ENCODE measurements around the gene MAPK14. TPM values are rescaled to one million over a fixed set of nuclear protein-coding genes. Genes with fewer than 3 reads are reported as not detected.

The MAPK14 gene
- total and polyA plus RNA-seq, 2 donors from 2014 or later: 19.9 to 56.6 TPM

DNA sequence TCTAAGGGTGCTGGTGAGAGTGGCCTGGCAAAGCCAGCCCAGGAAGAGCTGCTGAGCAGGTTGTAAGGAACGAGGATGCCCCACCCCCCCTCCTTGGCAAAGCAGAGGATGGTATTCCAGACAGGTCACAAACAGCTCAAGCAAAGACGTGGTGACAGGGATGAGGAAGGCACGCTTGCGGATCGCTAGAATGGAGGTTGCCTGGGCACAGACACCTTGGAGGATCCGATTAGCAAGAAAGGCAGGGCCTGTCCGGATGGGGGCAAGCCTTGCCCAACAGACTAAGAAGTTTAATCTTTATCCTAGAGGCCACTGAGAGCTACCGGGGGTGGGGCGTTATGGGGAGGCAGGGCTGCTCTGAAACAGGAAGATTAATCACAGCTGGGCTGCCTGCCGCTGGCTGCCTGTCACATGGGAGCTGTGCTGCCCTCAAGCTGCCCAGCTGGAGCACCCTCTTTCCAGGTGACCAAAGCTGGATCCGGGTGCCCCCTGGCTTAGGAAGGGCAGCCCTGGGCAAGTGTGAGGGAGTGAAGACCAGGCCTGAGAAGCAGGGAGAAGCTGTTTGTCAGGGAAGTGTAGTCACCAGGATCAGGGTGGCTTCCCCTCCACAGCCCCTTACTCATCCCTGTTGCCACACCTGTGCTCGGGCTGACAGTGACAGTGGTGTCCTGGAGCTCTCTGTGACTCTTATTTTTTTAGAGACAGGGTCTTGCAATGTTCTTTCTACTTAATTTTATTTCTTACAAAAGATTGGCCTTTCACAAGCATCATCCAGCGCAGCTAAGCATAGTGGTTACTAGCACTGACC is 93.6 kb downstream of the MAPK14 start:
- Histone ChIP-seq H3K9ac (ENCODE audit: low read length in 3 of 3) (no peak overlapping the region), H3K27me3 (ENCODE audit: control insufficient read depth, insufficient read depth, low read length) (no peaks in the 10 kb centered on the region), H3K4me1 (ENCODE audit: control insufficient read depth in 2 of 3, insufficient read depth in 2 of 3, low read depth in 1 of 3, low read length in 3 of 3) (peaks cover 0 to 8% (median 3%) of the 10 kb centered on the region in 3 donors), H3K9me3 (ENCODE audit: control insufficient read depth in 2 of 3, insufficient read depth in 1 of 3, low read length in 3 of 3) (no peaks in the 10 kb centered on the region), H3K27ac (ENCODE audit: low read depth in 2 of 2, low read length in 2 of 2) (peak overlapping the region in 1 of 2 donors; percentile 66), H3K36me3 (ENCODE audit: control insufficient read depth in 2 of 3, insufficient read depth in 3 of 3, low read length in 3 of 3) (no peaks in the 10 kb centered on the region), H3K4me3 (ENCODE audit: low read length in 3 of 3) (no peak overlapping the region)
- intact Hi-C loops (cut with DNase I): no loop called here
- FAIRE-seq (no peak), DNase-seq (peak in 4 of 5 donors; percentile 18 to 85 (median 37))
- no peak for TF ChIP-seq CTCF (IDR thresholded peaks at IDR 0.05; ENCODE audit: borderline replicate concordance, extremely low read depth, insufficient read depth)

GRCh38 chr6:36121787-36122494 is 94.3 kb downstream of the MAPK14 start:
- FAIRE-seq: no peak
- intact Hi-C loops (cut with DNase I): no loop called here
- no peak overlapping the region for H3K27ac ChIP-seq (ENCODE audit: low read depth in 2 of 2, low read length in 2 of 2)

DNA sequence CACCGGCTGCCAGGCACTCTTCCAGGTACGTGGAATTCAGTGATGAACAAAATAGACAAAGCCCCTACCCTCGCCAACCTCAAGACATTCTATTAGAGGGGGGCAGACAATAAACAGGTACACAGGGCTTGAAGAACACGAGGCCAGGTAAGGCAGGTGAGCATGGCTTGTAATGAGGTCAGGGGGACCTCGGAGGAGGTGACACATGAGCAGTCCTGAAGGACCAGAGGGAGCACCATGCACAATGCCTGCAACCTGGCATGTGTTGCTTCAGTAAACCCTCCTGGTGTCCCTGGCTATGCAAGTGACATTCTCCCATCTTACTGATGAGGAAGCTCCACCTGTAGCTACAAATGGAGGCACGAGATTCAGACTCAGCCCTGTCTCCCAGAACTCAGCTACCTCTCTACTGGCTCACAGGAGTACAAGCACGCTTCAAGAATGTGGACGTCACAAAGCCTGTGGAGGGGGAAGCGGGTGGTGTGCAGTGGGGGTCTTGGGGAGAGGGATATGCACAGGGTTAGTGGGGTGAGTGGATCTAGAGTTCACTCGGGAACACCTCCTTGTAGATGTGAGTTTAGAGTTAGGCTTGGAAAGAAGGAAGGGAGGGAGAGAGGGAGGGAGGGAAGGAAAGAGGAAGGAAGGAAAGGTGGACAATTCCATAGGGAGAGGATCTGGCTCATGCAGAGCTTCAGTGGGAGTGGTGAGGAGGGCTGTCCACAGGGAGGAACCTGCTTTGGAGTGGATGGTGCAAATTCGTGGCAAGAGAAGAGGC is 95.1 kb downstream of the MAPK14 start:
- no peaks in the 10 kb centered on the region for H3K36me3 ChIP-seq (ENCODE audit: control insufficient read depth in 2 of 3, insufficient read depth in 3 of 3, low read length in 3 of 3)
- no peaks in the 10 kb centered on the region for H3K27me3 ChIP-seq (ENCODE audit: control insufficient read depth, insufficient read depth, low read length)
- peaks cover 0 to 13% (median 3%) of the 10 kb centered on the region in 3 donors for H3K4me1 ChIP-seq (ENCODE audit: control insufficient read depth in 2 of 3, insufficient read depth in 2 of 3, low read depth in 1 of 3, low read length in 3 of 3)
- no peak overlapping the region for H3K9ac ChIP-seq (ENCODE audit: low read length in 3 of 3)
- FAIRE-seq (no peak), DNase-seq (peak in 1 of 5 donors; percentile 3)
- TF ChIP-seq CTCF (IDR thresholded peaks at IDR 0.05; ENCODE audit: borderline replicate concordance, extremely low read depth, insufficient read depth): no peak
- intact Hi-C loops (cut with DNase I): no loop called here
- no peak overlapping the region for H3K27ac ChIP-seq (ENCODE audit: low read depth in 2 of 2, low read length in 2 of 2)
- H3K9me3 ChIP-seq (ENCODE audit: control insufficient read depth in 2 of 3, insufficient read depth in 1 of 3, low read length in 3 of 3): no peaks in the 10 kb centered on the region
- H3K4me3 ChIP-seq (ENCODE audit: low read length in 3 of 3): no peak overlapping the region

More at GRCh38 chr6:36121787-36122494, 94.3 kb downstream of the MAPK14 start:
- Histone ChIP-seq H3K27me3 (ENCODE audit: control insufficient read depth, insufficient read depth, low read length) (no peaks in the 10 kb centered on the region), H3K9ac (ENCODE audit: low read length in 3 of 3) (no peak overlapping the region), H3K4me1 (ENCODE audit: control insufficient read depth in 2 of 3, insufficient read depth in 2 of 3, low read depth in 1 of 3, low read length in 3 of 3) (peaks cover 0 to 12% (median 3%) of the 10 kb centered on the region in 3 donors), H3K36me3 (ENCODE audit: control insufficient read depth in 2 of 3, insufficient read depth in 3 of 3, low read length in 3 of 3) (no peaks in the 10 kb centered on the region), H3K4me3 (ENCODE audit: low read length in 3 of 3) (no peak overlapping the region), H3K9me3 (ENCODE audit: control insufficient read depth in 2 of 3, insufficient read depth in 1 of 3, low read length in 3 of 3) (no peaks in the 10 kb centered on the region)
- no peak for DNase-seq
- no peak for TF ChIP-seq CTCF (IDR thresholded peaks at IDR 0.05; ENCODE audit: borderline replicate concordance, extremely low read depth, insufficient read depth)
